GM18526 (cell line): ENCODE measurements around the gene ANKMY1.

Experiments
- POLR2A ChIP-seq: IDR thresholded peaks from 3 replicates; pipeline ENCODE4 v1.6.1; 2011; ENCODE audit not compliant: insufficient read length; ENCODE audit errors: extremely low read depth

Gene ANKMY1

GRCh38 chr2:240568678-240569522, 11.1 kb upstream of the ANKMY1 start:
- peak; percentile 38 for TF ChIP-seq POLR2A

- no peak for TF ChIP-seq POLR2A
Measured at GRCh38 chr2:240567872-240568677, 10.3 kb upstream of the ANKMY1 start, which contains the start of gene RNPEPL1. TSS of gene RNPEPL1 (plus strand) at chr2:240568484. CDS start at chr2:240568587, 103 bp downstream.

- TF ChIP-seq POLR2A = no peak
Measured at GRCh38 chr2:240567137-240567871, 9.5 kb upstream of the ANKMY1 start.

GRCh38 chr2:240566203-240567136, 8.7 kb upstream of the ANKMY1 start:
- TF ChIP-seq POLR2A = peak; percentile 60

- TF ChIP-seq POLR2A = peak; percentile 70
Measured at GRCh38 chr2:240565333-240566202, 7.8 kb upstream of the ANKMY1 start.

- TF ChIP-seq POLR2A = no peak
Measured at GRCh38 chr2:240564561-240565332, 7.0 kb upstream of the ANKMY1 start.

- TF ChIP-seq POLR2A = no peak
Measured at GRCh38 chr2:240563951-240564560, 6.3 kb upstream of the ANKMY1 start.

GRCh38 chr2:240561325-240561971, 3.7 kb upstream of the ANKMY1 start:
- TF ChIP-seq POLR2A = no peak

- TF ChIP-seq POLR2A = peak; percentile 93
Measured at GRCh38 chr2:240560480-240561324, 2.9 kb upstream of the ANKMY1 start.

GRCh38 chr2:240560084-240560479, 2.3 kb upstream of the ANKMY1 start, which contains the start of gene DUSP28:
TSS of gene DUSP28 (plus strand) at chr2:240560357. CDS start at chr2:240560685, 328 bp downstream.
- TF ChIP-seq POLR2A = peak; percentile 91

GRCh38 chr2:240559286-240559685, 1.5 kb upstream of the ANKMY1 start:
- no peak for TF ChIP-seq POLR2A
